ENCODE results near the gene KRTAP4-7.
"Not testable (repeated sequence)": the region's sequence is repeated elsewhere in the genome, so short reads cannot be mapped to it uniquely, and the experiment has no call there.

KRTAP4-7 gene

DNA sequence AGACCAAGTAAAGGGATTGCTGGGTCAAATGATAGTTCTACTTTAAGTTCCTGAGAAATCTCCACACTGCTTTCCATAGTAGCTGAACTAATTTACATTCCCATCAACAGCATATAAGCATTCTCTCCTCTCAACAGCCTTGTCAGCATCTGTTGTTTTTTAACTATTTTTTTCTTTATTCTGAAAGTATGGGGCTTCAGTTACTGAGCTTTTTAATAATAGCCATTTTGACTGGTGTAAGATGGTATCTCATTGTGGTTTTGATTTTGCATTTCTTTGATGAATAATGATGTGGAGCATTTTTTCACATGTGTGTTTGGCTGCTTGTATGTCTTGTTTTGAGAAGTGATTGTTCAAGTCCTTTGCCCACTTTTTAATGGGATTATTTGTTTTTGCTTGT is 31.4 kb upstream of the KRTAP4-7 start:
- no peak overlapping the region for H3K4me3 ChIP-seq (ENCODE audit: low read depth, low read length)
- TF ChIP-seq, protein P1, sequence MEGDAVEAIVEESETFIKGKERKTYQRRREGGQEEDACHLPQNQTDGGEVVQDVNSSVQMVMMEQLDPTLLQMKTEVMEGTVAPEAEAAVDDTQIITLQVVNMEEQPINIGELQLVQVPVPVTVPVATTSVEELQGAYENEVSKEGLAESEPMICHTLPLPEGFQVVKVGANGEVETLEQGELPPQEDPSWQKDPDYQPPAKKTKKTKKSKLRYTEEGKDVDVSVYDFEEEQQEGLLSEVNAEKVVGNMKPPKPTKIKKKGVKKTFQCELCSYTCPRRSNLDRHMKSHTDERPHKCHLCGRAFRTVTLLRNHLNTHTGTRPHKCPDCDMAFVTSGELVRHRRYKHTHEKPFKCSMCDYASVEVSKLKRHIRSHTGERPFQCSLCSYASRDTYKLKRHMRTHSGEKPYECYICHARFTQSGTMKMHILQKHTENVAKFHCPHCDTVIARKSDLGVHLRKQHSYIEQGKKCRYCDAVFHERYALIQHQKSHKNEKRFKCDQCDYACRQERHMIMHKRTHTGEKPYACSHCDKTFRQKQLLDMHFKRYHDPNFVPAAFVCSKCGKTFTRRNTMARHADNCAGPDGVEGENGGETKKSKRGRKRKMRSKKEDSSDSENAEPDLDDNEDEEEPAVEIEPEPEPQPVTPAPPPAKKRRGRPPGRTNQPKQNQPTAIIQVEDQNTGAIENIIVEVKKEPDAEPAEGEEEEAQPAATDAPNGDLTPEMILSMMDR (IDR thresholded peaks at IDR 0.05; ENCODE audit: low read depth, low read length) = no peak

DNA sequence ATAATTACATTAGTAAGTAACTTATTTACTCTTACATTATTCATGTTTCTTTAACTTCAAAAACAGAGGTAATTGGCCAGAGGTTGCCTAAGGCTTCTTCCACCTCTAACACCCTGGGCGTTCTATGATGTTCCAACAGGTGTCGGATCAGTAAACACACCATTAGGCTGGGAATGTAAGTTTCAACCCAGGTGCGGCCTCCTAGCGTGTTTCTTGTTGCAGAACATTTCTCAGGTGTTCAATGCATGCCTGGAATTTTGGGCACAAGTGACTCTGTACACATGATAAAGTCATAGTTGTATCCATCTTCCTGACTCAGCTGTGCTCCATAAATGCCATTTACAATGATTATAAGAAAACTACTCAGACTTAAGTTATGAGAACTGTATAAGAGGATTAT is 29.9 kb upstream of the KRTAP4-7 start:
- no peak overlapping the region for H3K4me3 ChIP-seq (ENCODE audit: low read depth, low read length)
- TF ChIP-seq, protein P1 (IDR thresholded peaks at IDR 0.05; ENCODE audit: low read depth, low read length) = no peak

DNA sequence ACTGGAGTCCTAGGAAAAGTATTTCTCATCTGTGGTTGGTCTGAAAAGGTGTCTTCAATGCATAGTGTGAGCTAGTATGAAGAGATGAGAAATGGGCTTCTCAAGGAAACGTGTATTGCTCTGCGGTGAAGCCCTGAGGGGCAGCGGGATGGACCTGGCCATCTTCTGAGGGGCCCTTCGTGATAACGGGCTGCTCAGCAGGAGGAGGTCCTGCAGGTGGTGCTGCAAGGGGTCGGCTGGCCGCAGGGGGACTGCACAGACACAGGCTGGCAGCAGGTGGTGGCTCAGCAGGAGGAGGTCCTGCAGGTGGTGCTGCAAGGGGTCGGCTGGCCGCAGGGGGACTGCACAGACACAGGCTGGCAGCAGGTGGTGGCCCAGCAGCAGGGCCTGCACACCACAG is 29.4 kb upstream of the KRTAP4-7 start:
- H3K4me3 ChIP-seq (ENCODE audit: low read depth, low read length) = not testable (repeated sequence)

DNA sequence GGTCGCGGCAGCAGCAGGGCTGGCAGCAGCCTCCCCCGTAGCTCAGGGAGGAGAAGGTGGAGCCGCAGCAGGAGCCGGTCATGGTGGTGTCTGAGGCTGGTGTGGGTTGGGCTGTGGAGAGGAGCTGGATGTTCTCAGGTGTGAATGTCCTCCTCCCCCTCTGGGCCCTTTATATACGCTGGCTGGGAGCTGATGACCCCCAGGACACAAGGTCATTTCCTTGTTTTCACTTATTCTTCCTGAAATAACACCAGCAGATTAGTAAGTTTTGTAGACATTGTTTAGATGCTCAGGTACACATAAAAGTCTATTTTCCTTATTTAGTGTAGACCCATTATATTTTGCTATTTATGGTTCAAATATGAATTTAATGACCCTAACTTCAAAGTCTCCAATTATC is 28.8 kb upstream of the KRTAP4-7 start, which contains the start of gene KRTAP2-2:
Gene KRTAP2-2 (minus strand): TSS at position 101 of the 400 bp plus-strand sequence. CDS start 19 bp downstream, at position 82.
- not testable (repeated sequence) for H3K4me3 ChIP-seq (ENCODE audit: low read depth, low read length)

DNA sequence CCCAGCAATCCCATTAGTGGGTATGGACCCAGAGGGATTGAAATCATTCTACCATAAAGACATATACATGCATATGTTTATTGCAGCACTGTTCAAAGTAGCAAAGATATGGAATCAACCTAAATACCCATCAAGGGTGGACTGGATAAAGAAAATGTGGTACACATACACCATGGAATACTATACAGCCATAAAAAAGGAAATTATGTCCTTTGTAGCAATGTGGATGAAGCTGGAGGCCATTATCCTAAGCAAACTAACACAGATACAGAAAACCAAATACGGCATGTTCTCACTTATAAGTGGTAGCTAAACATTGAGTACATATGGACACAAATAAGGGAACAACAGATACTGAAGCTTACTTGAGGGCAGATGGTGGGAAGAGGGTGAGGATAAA is 26.4 kb upstream of the KRTAP4-7 start:
- TF ChIP-seq, protein P1 (IDR thresholded peaks at IDR 0.05; ENCODE audit: low read depth, low read length) = no peak
- no peak overlapping the region for H3K4me3 ChIP-seq (ENCODE audit: low read depth, low read length)

DNA sequence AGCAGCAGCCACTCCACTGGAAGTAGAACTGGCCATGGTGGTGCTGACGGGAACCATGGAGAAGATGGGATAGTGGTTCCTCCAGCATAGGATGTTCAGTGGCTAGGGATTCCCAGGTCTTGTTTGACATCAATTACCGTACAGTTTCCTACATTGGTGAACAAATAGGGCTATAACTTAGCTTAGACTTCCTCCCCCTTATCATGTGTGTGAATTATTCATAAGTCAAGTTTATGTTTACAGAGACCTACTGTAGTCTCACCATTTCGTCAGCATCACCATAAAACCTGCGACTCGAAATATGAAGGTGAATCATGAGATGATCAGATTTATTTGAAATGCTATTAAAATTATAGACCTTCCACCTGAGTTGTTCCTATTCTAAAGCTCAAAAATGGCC is 25.2 kb upstream of the KRTAP4-7 start:
- TF ChIP-seq, protein P1 (IDR thresholded peaks at IDR 0.05; ENCODE audit: low read depth, low read length) = no peak
- no peak overlapping the region for H3K4me3 ChIP-seq (ENCODE audit: low read depth, low read length)

DNA sequence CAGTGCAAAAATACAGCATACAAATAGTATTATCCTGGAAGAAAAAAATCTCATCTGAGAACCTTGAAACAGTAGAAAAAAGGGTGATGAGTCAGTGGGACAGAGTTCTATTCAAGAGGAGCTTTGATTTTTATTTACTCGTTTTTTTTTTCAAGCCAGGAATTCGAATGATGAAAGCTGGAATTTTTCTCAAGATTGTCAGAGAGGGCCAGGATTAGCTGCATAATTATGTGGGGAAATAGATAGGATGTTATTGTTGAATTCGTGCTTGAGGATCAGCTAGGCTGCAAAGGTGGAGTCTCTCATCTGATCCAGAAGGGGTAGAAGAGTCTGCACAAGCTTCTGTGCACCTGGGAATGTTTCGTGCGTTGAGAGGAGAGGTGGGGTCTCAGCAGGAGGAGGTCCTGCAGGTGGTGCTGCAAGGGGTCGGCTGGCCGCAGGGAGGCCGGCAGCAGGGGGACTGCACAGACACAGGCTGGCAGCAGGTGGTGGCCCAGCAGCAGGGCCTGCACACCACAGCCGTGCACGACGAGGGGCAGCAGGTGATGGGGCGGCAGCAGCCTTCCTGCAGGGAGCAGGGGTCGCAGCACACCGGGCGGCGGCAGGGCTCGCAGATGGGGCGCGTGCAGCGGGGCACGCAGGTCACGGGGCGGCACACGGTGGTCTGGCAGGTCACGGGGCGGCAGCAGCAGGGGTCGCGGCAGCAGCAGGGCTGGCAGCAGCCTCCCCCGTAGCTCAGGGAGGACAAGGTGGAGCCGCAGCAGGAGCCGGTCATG is 24.5 kb upstream of the KRTAP4-7 start:
- H3K4me3 ChIP-seq (ENCODE audit: low read depth, low read length) = not testable (repeated sequence)

DNA sequence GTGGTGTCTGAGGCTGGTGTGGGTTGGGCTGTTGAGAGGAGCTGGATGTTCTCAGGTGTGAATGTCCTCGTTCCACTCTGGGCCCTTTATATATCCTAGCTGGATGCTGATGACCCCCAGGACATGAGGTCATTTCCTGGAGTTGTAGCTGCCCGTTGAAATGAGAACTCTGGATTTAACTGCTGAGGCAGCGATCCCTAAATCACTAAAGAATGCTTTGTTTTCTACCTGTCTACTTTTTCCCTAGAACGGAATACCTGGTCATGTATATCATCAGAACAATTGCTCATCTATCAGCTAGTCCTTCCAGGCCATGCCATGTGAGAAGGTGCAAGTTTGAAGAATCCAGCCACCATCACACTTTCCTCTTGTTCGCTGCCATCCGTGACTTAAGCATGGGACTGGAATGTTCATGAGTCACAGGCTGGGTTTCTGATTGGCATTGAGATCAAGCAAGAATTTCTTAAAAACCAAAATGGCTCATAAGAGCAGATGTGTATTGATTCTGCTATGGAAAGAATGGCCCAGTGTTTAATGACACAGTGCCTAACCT is 23.8 kb upstream of the KRTAP4-7 start, which contains the start of gene KRTAP2-3:
Gene KRTAP2-3 (minus strand): TSS at position 63 of the 553 bp plus-strand sequence. CDS start 64 bp downstream, outside the sequence.
- no peak within 1 kb of the TSS for H3K4me3 ChIP-seq (ENCODE audit: low read depth, low read length)
- TF ChIP-seq, protein P1 (IDR thresholded peaks at IDR 0.05; ENCODE audit: low read depth, low read length) = no peak

DNA sequence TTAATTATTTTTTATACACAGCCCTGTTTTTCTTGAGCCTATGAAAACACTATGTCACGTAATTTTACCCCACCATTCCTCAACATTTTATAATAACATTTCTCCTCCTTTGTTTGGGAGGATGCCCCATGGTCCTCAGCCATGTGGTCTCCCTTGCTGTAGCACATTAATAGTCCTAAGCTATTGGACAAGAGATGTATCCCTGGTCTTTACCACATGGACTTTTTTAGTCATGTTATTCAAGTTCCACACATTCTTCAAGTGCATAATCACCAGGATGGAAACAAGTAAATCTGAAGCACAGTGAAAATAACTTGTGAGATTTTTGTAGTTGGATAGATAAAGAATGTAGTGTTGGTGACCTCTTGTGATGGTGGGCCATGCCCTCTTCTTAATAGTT is 22.0 kb upstream of the KRTAP4-7 start:
- TF ChIP-seq, protein P1 (IDR thresholded peaks at IDR 0.05; ENCODE audit: low read depth, low read length) = no peak
- H3K4me3 ChIP-seq (ENCODE audit: low read depth, low read length) = no peak overlapping the region

All from WI38 (cell line).